Pancreas (tissue), 10 donors: ENCODE measurements around the gene PF4V1. TPM values are rescaled to one million over a fixed set of nuclear protein-coding genes. Genes with fewer than 3 reads are reported as not detected.

ENCODE experiments used
- ATAC-seq, 4 donors: fragments of 200-7000 bp; cut with Tn5 transposase; one replicate each; pipeline versions ENCODE4 v1.8.0 to v1.9.1; 2020; ENCODE audit warnings: mild to moderate bottlenecking in 4 of 4, moderate library complexity in 4 of 4
- DNase-seq, 6 donors: peaks; one replicate each; pipeline ENCODE4 v3.0.0-alpha.2; 2020
- FAIRE-seq: peaks from 2 replicates; lab custom pipeline; 2012; peaks lifted over from hg19 to GRCh38; lab: Jason Lieb, UNC
- H3K27ac ChIP-seq, 4 donors: fragments of 200-600 bp; sonication (generic); 1 replicate in 3 of 4; 2 replicates in 1 of 4; pipeline versions ENCODE4 v1.5.0 to v1.8.0; 2020
- H3K27me3 ChIP-seq, 4 donors: fragments of 200-600 bp; one replicate each; pipeline ENCODE4 v1.8.0; 2021
- H3K36me3 ChIP-seq, 3 donors: fragments of 200-600 bp; sonication (generic) in 1 of 3; one replicate each; pipeline versions ENCODE4 v1.5.0 to v1.8.0; 2020 to 2021
- H3K4me1 ChIP-seq, 3 donors: fragments of 200-600 bp; one replicate each; pipeline ENCODE4 v1.8.0; 2021
- H3K4me3 ChIP-seq, 4 donors: fragments of 200-600 bp; sonication (generic) in 2 of 4; one replicate each; pipeline versions ENCODE4 v1.5.0 to v1.8.0; 2020 to 2021
- H3K9me3 ChIP-seq, 4 donors: fragments of 200-600 bp; one replicate each; pipeline ENCODE4 v1.8.0; 2021
- WGBS, 2 donors: extraction: QIAGEN DNeasy Blood & Tissue Kit; methylation state at CpG; one replicate each; pipeline ENCODE4 v1.1.7; 2013; 5-methylcytosine and 5-hydroxymethylcytosine counted together
- intact Hi-C, 3 donors: fragments of 100-400 bp; cut with DNase I; formaldehyde crosslinking; loops; one replicate each; pipeline versions ENCODE4 v1.11.1 to v1.14.2; 2022
- polyA plus RNA-seq, 2 donors: library from polyadenylated mRNA; stranded (reverse); fragments of 200-250 nt; gene quantifications; one replicate each; pipeline ENCODE4 v1.2.3, GENCODE V29; 2013
- total RNA-seq, 6 donors: library from RNA; stranded (reverse); fragmentation: NEBNext Ultra II Directional in 4 of 6; extraction: Animal tissue kit (Norgen Biotek cat#: 25700) in 4 of 6; gene quantifications; one replicate each; pipeline versions ENCODE4 v1.2.1 to v1.2.4, GENCODE V29; 2021 to 2023
- TF ChIP-seq, protein P1 (sequence below), 4 donors: fragments of 200-600 bp; sonication (generic) in 3 of 4; IDR thresholded peaks; one replicate each; pipeline versions ENCODE4 v1.5.0 to v1.8.0; 2021; ENCODE audit warnings: antibody characterized with exemption in 4 of 4
- donor health status: healthy with polysubstance abuse.
- donor health status: DM: no; HTN: no; CAD: no; lungs with moderate emphysema.
- donor health status: DM: no; HTN: no; CAD: no.
- donor health status: control.
- donor health status: control.
- donor health status: Bipolar disorder and iron deficiency.
- donor health status: DM: yes; HTN: yes; CAD: no.
- donor health status: DM: no; HTN: no; CAD: no.
- donor health status: DM: no; HTN: no; CAD: no.
- donor health status: DM: yes; HTN: yes; CAD: no.

Gene PF4V1
- total and polyA plus RNA-seq, 8 donors = 0.53 TPM; not detected in 7

DNA sequence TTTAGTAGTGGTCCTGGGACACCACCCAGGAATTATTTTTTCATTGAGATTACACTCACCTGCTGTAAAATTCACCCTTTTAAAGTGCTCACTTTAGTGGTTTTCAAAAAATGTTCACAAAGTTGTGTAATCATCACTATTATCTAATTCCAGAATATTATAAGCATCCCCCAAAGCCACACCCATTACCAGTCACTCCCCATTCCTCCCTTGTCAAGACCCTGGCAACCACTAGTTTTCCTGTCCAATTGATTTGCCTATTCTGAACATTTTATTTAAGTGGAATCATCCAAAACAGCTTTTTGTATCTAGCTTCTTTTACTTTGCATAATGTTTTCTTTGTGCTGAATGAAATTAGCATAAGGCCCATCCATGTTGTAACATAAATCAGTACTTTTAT is 29.3 kb upstream of the PF4V1 start:
- no peak for ATAC-seq
- H3K4me3 ChIP-seq = no peak overlapping the region
- intact Hi-C loops = no loop called here

DNA sequence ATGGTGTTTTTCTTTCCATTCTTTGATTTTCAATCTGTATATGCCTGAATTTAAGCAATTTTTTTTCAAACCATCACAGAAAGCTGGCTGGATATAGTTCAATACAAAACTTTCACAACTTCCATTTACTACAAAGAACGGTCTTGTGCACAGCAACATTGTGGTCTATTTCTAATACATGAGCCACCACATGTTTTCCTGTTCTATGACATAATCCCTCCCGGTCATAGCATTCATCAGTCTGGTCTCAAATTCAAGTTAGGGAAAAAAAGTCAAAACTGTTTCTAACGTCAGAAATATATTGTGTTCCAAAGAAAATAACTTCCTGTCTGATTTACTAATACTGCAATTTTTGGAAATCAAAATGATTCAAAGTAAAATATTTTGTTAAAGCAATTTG is 24.1 kb upstream of the PF4V1 start:
- 74 to 87% methylated on average over 3 of the region's 3 CpGs for WGBS, 2 donors
- TF ChIP-seq, protein P1, sequence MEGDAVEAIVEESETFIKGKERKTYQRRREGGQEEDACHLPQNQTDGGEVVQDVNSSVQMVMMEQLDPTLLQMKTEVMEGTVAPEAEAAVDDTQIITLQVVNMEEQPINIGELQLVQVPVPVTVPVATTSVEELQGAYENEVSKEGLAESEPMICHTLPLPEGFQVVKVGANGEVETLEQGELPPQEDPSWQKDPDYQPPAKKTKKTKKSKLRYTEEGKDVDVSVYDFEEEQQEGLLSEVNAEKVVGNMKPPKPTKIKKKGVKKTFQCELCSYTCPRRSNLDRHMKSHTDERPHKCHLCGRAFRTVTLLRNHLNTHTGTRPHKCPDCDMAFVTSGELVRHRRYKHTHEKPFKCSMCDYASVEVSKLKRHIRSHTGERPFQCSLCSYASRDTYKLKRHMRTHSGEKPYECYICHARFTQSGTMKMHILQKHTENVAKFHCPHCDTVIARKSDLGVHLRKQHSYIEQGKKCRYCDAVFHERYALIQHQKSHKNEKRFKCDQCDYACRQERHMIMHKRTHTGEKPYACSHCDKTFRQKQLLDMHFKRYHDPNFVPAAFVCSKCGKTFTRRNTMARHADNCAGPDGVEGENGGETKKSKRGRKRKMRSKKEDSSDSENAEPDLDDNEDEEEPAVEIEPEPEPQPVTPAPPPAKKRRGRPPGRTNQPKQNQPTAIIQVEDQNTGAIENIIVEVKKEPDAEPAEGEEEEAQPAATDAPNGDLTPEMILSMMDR (IDR thresholded peaks at IDR 0.05) = no peak
- no peaks in the 10 kb centered on the region for H3K4me1 ChIP-seq
- H3K4me3 ChIP-seq = no peak overlapping the region
- H3K27ac ChIP-seq = no peak overlapping the region
- H3K36me3 ChIP-seq = no peaks in the 10 kb centered on the region
- no peaks in the 10 kb centered on the region for H3K27me3 ChIP-seq
- DNase-seq (no peak), ATAC-seq (peak in 1 of 4 donors; percentile 35), FAIRE-seq (no peak)
- no peaks in the 10 kb centered on the region for H3K9me3 ChIP-seq
- intact Hi-C loops = no loop called here

More for the DNA sequence above, 29.3 kb upstream of the PF4V1 start:
- H3K9me3 ChIP-seq = no peaks in the 10 kb centered on the region
- FAIRE-seq (no peak), DNase-seq (no peak)
- H3K4me1 ChIP-seq = no peaks in the 10 kb centered on the region
- TF ChIP-seq, protein P1 (IDR thresholded peaks at IDR 0.05) = no peak
- H3K36me3 ChIP-seq = no peaks in the 10 kb centered on the region
- H3K27ac ChIP-seq = no peak overlapping the region
- H3K27me3 ChIP-seq = no peaks in the 10 kb centered on the region

DNA sequence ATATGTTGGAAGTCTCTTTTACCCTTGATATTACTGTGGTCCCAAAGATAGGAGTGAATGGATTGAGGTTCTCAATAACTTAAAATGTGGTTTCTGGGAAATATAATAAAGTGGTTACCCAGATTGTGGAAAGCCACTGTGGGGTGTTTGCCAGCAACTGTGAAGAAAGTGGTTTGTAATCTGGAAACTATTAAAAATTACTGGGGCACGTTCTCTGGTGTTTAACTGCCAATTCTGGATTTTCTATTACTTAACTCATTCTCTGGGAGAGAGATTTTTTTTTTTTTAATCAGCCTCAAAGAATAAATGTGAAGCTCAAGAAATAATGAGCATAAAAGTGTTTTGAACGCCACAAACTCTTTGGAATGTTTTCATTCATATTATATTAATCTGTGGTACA is 21.5 kb upstream of the PF4V1 start:
- intact Hi-C loops = no loop called here
- Histone ChIP-seq H3K27ac (no peak overlapping the region), H3K4me1 (no peaks in the 10 kb centered on the region), H3K36me3 (no peaks in the 10 kb centered on the region), H3K27me3 (no peaks in the 10 kb centered on the region), H3K4me3 (no peak overlapping the region), H3K9me3 (no peaks in the 10 kb centered on the region)
- ATAC-seq = no peak
- no peak for DNase-seq
- no peak for FAIRE-seq
- 42 to 49% methylated on average over 2 of the region's 2 CpGs for WGBS, 2 donors
- TF ChIP-seq, protein P1 (IDR thresholded peaks at IDR 0.05) = no peak

DNA sequence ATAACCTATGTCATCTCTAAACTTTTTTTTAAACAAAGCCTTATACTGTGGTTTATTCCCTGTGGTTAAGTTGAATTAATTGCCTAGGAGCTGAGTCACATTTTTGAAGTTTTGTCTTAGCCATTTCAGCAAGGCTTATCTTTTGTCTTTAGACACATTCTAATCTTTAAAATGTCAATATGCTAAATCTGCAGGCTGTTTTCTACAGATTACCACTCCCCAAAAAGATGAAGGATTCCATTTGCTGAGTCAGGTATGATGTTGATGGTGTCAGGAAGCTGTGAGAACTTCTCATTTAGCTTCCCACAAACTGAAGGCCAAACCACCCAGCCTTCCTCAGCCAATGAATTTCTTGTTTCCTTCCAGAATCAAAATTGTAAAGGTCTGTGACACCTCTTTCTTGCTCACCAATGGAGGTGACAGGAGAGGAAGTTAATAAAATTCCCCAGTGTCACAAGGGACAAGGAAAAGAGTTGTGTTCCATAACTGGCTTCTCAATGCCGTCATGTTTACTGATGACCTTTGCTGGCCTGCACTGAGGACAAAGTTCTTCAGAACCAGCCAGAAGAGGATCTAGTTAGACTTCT is 20.4 kb upstream of the PF4V1 start:
- no peak overlapping the region for H3K4me3 ChIP-seq
- no peak for FAIRE-seq
- TF ChIP-seq, protein P1 (IDR thresholded peaks at IDR 0.05) = no peak
- H3K4me1 ChIP-seq = no peaks in the 10 kb centered on the region
- WGBS, 2 donors = 77 to 89% methylated on average over 1 of the region's 1 CpG
- intact Hi-C loops = no loop called here
- no peaks in the 10 kb centered on the region for H3K27me3 ChIP-seq
- DNase-seq = no peak
- H3K9me3 ChIP-seq = no peaks in the 10 kb centered on the region
- no peak overlapping the region for H3K27ac ChIP-seq
- H3K36me3 ChIP-seq = no peaks in the 10 kb centered on the region
- no peak for ATAC-seq
